GM21576 (cell line): ENCODE data around the gene SLC25A39.

ENCODE experiments used
- ATAC-seq: cut with Tn5 transposase; IDR thresholded peaks from one replicate; pipeline ENCODE4 v1.9.1; 2021; ENCODE audit warnings: mild to moderate bottlenecking, moderate library complexity; ENCODE audit not compliant: unreplicated experiment

The SLC25A39 gene

DNA sequence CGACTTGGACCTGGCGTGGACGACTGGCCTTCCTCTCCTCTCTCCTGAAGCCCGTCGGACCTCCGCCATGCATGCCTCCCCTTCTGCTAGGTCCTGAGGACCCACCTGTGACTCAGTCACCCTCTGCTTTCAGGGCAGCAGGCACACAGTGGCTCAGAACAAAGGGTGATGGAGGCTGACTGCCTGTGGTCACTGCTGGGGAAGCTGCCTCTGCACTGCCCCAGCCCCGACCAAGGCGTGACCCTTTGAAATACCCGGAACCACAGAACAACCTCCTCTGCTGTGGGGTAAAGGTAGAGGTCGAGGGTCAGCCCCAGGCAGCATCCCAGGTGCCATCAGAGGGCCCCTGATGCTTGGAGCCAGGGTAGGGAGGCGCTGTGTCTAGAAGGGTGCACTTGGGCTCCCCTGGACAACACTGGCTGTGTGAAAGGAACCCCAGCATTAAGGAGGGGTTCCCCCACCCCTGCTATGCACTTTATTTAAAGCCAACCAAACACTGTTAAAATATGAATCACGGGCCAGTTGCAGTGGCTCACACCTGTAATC, 44.2 kb downstream of the SLC25A39 start:
- no peak for ATAC-seq

DNA sequence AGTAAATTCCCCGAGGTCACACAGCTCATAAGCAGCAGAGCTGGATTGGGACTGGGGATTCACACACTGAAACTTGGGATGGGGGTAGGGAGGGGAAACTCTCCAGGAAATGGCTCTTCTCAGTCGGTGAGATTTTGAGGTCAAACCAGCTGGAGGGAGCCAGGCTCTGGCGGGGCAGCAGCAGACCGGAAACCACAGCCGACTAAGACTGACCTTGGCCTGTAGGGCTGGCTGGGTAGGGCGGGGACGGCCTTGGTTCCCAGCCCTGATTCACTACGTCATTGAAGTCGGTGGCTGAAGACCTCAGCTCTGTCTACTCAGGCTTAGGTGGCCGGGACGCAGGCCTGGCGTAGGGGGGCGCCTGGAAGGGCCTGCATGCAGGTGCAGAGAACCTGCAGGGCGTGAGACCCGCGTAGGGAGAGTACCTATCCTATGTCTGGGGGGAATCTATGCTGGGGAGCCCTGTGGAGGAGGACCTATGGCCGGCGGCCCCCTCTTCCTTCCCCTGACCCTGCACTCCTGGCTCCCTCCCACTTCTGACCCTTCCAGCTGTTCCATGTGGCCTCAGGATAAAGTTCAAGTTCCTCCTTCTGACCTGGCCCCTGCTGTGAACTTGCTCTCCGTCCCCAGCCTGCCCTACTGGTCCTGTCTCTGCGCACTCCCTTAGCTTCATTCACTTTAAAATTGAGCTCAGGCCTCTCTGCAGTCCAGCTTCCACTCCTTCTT, 44.8 kb downstream of the SLC25A39 start:
- ATAC-seq: peak; percentile 77

DNA sequence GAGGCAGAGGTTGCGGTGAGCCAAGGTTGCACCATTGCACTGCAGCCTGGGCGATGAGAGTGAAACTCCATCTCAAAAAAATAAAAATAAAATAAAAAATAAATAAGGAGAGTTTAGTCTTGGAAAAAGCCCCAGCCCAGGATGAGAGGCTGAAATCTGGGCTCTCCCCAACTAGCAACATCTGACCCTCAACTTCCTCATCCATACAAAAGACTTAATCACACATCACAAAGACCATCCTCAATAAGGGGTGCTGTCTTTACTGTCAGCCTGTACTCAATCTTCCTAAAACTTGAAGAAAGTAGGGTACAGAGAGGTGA, 45.3 kb downstream of the SLC25A39 start:
- ATAC-seq: no peak

DNA sequence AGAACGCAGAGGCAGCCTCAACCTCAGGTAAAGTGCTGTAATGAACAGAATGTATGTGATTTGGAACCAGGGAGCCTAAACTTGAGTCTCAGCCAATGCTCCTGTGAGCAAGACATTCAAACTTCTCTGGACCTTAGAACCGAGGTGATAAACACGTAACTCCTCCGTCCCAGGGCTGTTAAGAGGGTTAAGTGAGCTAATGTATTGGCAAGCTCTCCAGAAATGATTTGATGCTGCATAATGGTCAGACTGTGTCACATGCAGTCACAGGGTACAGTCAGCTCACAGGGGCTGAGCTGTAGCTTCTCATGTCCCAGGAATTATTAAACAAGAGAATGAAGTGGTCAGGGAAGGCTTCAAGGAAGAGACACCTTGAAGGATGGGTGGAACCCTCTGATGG, 46.6 kb downstream of the SLC25A39 start:
- no peak for ATAC-seq

DNA sequence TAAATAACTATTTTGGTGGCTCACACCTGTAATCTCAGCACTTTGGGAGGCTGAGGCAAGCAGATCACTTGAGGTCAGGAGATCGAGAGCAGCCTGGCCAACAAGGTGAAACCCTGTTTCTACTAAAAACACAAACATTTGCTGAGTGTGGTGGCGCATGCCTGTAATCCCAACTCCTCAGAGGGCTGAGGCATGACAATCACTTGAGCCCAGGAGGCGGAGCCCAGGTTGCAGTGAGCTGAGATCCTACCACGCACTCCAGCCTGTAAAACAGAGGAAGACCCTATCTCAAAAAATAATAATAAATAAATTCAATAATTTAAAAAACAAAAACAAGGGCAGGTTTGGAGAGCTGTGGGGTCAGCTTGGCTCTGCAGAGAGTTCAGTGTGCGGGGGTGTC, 51.0 kb downstream of the SLC25A39 start:
- no peak for ATAC-seq

DNA sequence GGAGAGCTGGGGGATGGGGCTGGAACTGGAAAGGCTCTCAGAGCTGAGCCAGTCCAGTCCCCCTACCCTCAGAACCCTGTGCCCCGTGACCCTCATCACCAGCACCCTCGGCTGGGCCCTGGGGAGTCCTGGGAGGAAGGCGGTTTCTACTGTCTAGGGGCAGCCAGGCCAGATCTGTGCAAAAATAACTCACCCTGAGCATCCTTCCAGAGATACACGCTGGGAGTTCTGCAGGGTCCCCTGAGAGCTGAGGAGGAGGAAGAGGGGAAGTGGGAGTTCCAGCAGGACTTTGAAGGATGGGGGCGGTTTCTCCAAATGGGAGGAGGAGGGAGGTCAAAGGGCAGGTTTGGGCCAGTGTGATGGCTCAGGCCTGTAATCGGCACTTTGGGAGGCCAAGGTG, 51.7 kb downstream of the SLC25A39 start:
- ATAC-seq: no peak

DNA sequence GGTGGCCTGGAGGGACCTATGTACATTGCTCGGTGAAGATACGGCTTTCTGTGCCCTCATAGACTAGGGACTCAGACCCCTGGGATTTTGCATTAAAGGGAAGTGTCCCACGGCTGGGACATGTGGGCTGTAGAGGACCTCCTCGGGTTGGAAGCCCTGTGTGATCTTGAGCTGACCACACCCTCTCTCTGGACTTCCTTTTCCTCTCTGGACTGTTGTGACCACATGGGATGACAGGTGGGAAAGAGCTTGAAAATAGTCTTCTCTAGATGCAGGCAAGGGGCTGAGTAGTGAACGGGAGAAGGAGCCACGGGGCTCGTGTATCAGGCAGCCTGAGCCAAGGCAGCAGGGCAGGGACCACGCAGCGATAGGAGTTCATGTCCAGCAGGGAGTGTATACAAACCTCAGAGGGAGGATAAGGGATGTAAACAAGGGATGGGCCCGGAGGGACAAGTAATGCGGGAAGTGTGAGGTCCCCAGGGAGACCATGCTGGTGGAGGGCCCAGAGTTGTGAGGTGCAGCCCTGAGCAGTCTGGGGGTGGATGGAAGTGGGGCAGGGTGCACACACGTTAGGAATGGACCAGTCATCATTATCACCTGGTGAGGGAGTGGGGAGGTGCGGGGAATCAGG, 52.2 kb downstream of the SLC25A39 start:
- no peak for ATAC-seq
